Esophagus muscularis mucosa (tissue), 4 donors: ENCODE results near the gene HOXD13. TPM values are rescaled to one million over a fixed set of nuclear protein-coding genes. Genes with fewer than 3 reads are reported as not detected.

Source experiments
- DNase-seq: peaks from one replicate; pipeline ENCODE4 v3.0.0-alpha.2; 2017; ENCODE audit errors: extremely low spot score
- H3K27ac ChIP-seq, 4 donors: fragments of 200-600 bp; sonication (generic); replicated peaks in 1 of 4; 1 replicate in 3 of 4; 2 replicates in 1 of 4; pipeline ENCODE4 v1.5.1; 2016 to 2019; ENCODE audit warnings: mild to moderate bottlenecking in 1 of 4
- H3K27me3 ChIP-seq, 4 donors: fragments of 200-600 bp; sonication (generic); one replicate each; pipeline versions ENCODE4 v1.5.1 to v1.6.0; 2016 to 2019
- H3K36me3 ChIP-seq, 4 donors: fragments of 200-600 bp; sonication (generic); one replicate each; pipeline ENCODE4 v1.5.1; 2016 to 2019
- H3K4me1 ChIP-seq, 4 donors: fragments of 200-600 bp; sonication (generic); one replicate each; pipeline ENCODE4 v1.5.1; 2016 to 2019
- H3K4me3 ChIP-seq, 4 donors: fragments of 200-600 bp; sonication (generic); 1 replicate in 2 of 4; 2 replicates in 2 of 4; pipeline ENCODE4 v1.5.1; 2016 to 2019; ENCODE audit warnings: mild to moderate bottlenecking in 4 of 4, moderate library complexity in 1 of 4
- H3K9me3 ChIP-seq, 4 donors: fragments of 200-600 bp; sonication (generic); 1 replicate in 3 of 4; 2 replicates in 1 of 4; pipeline ENCODE4 v1.5.1; 2016 to 2019
- EP300 ChIP-seq: sonication (generic); formaldehyde crosslinking; IDR thresholded peaks from one replicate; pipeline ENCODE4 v1.6.1; 2017; ENCODE audit warnings: antibody characterized with exemption
- POLR2A ChIP-seq: fragments of 450-650 bp; IDR thresholded peaks from one replicate; pipeline ENCODE4 v1.6.1; 2017; ENCODE audit warnings: antibody characterized with exemption, moderate library complexity, mild to moderate bottlenecking, low read depth
- POLR2AphosphoS5 ChIP-seq, 2 donors: sonication (generic); formaldehyde crosslinking; IDR thresholded peaks; one replicate each; pipeline ENCODE4 v1.6.1; 2017; ENCODE audit warnings: antibody characterized with exemption in 2 of 2
- WGBS: methylation state at CpG from one replicate; pipeline ENCODE4 v1.1.5; 2018; 5-methylcytosine and 5-hydroxymethylcytosine counted together
- intact Hi-C: fragments of 100-400 bp; cut with DNase I; formaldehyde crosslinking; loops from one replicate; pipeline ENCODE4 v1.15.1; 2023
- total RNA-seq, 4 donors: library from RNA; depleted of rRNA; stranded (reverse); fragments of >200 nt; gene quantifications; one replicate each; pipeline versions ENCODE4 v1.1.0 to v1.2.1, GENCODE V29; 2016
- TF ChIP-seq, protein P1 (sequence below), 3 experiments: fragments of 200-600 bp in 2 of 3; fragments of 450-650 bp in 1 of 3; sonication (generic) in 2 of 3; IDR thresholded peaks; one replicate each; pipeline ENCODE4 v1.5.1; 2017 to 2019; ENCODE audit warnings: antibody characterized with exemption in 3 of 3, mild to moderate bottlenecking in 2 of 3, moderate library complexity in 1 of 3

Gene HOXD13
- total RNA-seq, 4 donors from 2014 or later = not detected

DNA sequence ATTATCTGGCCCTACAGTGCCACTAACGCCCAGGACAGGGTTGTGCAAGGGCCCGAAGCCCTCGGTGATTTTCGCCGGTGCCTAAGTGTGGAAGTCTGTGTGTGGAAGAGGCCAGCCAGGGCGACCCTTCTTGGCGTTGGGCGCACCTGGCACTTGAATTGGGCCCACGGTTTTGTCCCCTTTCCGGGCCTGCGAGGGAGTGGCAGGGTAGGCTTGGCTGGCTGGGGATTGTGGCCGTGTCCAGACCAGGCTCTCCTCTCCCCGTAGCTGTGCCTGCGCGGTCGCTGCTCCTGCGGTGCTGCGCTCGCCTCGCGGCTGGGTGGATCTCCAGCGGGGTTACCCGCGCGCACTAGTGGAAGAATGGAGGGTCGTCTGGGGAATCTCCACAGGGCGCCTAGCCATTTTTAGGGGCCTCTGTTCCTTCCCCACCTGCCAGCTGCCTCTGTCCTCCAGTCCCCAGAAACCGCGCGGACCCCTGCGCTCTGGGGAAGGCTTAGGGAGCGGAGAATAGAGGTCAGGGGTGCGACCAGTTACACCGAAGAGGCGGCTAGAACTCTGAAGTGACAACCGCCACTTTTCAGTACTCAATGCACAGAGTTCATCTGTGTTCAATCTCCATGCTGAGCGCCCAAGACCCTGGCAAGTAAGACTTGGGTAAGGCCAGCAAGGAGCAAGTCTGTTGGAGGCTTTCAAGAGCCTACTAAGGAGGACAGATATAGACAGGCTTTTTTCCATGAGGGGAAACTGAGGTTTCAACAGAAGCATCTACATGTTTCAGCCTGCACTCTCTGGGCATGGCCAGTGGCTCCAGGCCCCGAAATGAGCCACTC, 24.7 kb upstream of the HOXD13 start:
- no peaks in the 10 kb centered on the region for H3K9me3 ChIP-seq
- 10% methylated on average over 17 of the region's 38 CpGs for WGBS
- intact Hi-C loops = no loop called here
- H3K27me3 ChIP-seq = peaks cover 0 to 96% (median 66%) of the 10 kb centered on the region in 4 donors
- H3K4me3 ChIP-seq = peak overlapping the region; percentile 26 to 46 (median 38)
- no peak overlapping the region for H3K27ac ChIP-seq
- no peak for TF ChIP-seq POLR2A
- no peak for TF ChIP-seq POLR2AphosphoS5 (IDR thresholded peaks at IDR 0.05)
- TF ChIP-seq, protein P1, sequence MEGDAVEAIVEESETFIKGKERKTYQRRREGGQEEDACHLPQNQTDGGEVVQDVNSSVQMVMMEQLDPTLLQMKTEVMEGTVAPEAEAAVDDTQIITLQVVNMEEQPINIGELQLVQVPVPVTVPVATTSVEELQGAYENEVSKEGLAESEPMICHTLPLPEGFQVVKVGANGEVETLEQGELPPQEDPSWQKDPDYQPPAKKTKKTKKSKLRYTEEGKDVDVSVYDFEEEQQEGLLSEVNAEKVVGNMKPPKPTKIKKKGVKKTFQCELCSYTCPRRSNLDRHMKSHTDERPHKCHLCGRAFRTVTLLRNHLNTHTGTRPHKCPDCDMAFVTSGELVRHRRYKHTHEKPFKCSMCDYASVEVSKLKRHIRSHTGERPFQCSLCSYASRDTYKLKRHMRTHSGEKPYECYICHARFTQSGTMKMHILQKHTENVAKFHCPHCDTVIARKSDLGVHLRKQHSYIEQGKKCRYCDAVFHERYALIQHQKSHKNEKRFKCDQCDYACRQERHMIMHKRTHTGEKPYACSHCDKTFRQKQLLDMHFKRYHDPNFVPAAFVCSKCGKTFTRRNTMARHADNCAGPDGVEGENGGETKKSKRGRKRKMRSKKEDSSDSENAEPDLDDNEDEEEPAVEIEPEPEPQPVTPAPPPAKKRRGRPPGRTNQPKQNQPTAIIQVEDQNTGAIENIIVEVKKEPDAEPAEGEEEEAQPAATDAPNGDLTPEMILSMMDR (IDR thresholded peaks at IDR 0.05) = no peak
- TF ChIP-seq EP300 = no peak
- DNase-seq = no peak
- H3K4me1 ChIP-seq = peaks cover 21 to 35% (median 30%) of the 10 kb centered on the region in 4 donors
- no peaks in the 10 kb centered on the region for H3K36me3 ChIP-seq

DNA sequence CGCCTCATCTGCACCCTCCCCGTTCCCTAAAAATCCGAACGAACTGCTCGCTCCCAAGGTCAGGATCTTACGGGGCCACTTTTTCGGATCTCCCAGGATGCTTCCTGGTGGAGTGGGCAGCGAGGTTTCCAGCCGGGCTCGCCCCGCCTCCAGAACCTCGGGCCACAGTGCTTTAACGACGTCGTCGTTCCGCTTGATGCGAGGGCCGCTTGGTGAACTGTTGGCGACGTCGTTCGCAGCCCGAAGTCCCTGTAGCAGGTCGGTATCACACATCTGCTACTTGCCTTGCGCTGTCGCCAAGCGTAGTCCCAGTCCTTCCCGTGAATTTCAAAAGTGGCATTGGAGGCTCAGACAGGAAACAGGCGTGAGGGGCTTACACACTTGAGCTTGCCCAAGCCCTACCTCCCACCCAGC, 24.1 kb upstream of the HOXD13 start:
- peak overlapping the region in 1 of 4 donors; percentile 41 for H3K4me3 ChIP-seq
- no peak overlapping the region for H3K27ac ChIP-seq
- no peaks in the 10 kb centered on the region for H3K36me3 ChIP-seq
- intact Hi-C loops = no loop called here
- TF ChIP-seq POLR2A (no peak), POLR2AphosphoS5 (IDR thresholded peaks at IDR 0.05) (no peak), EP300 (no peak)
- TF ChIP-seq, protein P1 (IDR thresholded peaks at IDR 0.05) = no peak
- WGBS = 22% methylated on average over 14 of the region's 30 CpGs
- H3K4me1 ChIP-seq = peaks cover 21 to 41% (median 32%) of the 10 kb centered on the region in 4 donors
- H3K9me3 ChIP-seq = no peaks in the 10 kb centered on the region
- no peak for DNase-seq
- peaks cover 0 to 98% (median 71%) of the 10 kb centered on the region in 4 donors for H3K27me3 ChIP-seq

DNA sequence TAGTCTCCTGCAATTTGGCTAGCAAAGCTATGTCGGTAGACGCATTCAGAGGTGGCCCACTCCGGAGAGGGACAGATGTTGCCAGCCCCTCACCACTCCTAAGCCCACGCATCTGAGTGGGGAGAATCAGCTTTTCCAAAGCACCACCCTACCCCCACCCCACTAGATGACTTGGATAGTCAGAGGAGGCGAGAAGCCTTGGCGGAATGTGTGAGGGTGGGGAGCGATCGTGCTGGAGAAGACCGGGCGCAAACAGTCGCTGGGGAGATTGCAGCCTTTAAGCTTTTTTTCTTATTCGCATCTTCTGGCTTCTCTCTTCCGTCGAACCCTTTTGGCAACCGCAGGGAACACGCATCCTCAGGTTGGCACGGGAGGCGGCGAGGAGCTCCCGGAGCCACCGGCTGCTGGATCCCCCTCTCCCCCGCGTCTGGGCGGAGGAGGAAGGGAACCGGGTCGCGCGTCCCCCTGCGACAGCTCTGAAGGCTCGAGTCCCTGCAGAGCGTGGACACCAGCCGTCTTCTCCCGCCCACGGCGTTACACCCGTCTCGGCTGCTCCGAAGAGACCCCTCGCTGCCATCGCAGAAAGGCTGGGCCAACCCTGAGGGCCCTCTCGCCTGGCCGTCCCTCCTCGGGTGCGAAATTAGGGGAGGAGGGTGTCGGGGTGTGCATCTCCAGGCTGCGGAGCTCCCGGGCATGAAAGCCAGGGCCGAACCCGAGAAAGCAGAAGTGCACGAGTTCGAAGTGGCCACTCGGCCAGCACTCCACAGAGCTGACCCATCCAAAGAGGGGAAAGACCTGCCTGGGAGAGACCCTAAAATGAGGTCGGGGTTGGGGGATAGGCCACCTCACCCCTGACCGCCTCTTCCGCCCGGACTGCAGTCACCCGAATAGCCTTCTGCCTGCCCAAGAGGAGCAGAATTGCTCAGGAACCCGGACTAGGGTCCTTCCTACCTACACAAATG, 20.9 kb upstream of the HOXD13 start:
- H3K36me3 ChIP-seq = no peaks in the 10 kb centered on the region
- no peak overlapping the region for H3K4me3 ChIP-seq
- no peak overlapping the region for H3K27ac ChIP-seq
- peaks cover 21 to 42% (median 32%) of the 10 kb centered on the region in 4 donors for H3K4me1 ChIP-seq
- 15% methylated on average over 31 of the region's 58 CpGs for WGBS
- intact Hi-C loops = no loop called here
- TF ChIP-seq POLR2A (no peak), EP300 (no peak), POLR2AphosphoS5 (IDR thresholded peaks at IDR 0.05) (no peak)
- TF ChIP-seq, protein P1 (IDR thresholded peaks at IDR 0.05) = no peak
- H3K27me3 ChIP-seq = peaks cover 0 to 100% (median 94%) of the 10 kb centered on the region in 4 donors
- H3K9me3 ChIP-seq = no peaks in the 10 kb centered on the region
- DNase-seq = no peak

DNA sequence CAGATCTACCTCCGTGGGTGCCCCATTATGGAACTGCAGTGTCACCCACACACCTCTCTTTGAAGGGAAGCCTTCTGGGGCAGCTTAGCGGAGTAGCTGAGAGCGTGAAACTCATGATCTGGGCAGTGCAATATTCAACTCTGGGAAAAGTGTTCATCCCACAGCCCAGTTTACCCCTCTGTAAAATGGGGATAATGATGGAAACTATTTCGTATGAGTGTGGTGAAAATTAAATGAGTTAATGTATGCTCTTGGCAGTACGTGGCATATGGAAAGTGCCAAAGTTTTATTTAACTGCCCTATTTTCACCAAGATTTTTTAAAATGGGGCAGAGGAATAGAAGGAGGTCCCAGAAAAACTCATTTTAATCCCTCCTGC, 20.2 kb upstream of the HOXD13 start:
- 34% methylated on average over 5 of the region's 5 CpGs for WGBS
- TF ChIP-seq POLR2A = no peak
- no peak for TF ChIP-seq EP300
- TF ChIP-seq POLR2AphosphoS5 (IDR thresholded peaks at IDR 0.05) = no peak
- TF ChIP-seq, protein P1 (IDR thresholded peaks at IDR 0.05) = no peak
- Histone ChIP-seq H3K27ac (no peak overlapping the region), H3K36me3 (no peaks in the 10 kb centered on the region), H3K4me1 (peaks cover 14 to 35% (median 26%) of the 10 kb centered on the region in 4 donors), H3K9me3 (no peaks in the 10 kb centered on the region), H3K4me3 (no peak overlapping the region), H3K27me3 (peaks cover 0 to 100% (median 93%) of the 10 kb centered on the region in 4 donors)
- DNase-seq = no peak
- intact Hi-C loops = no loop called here
